ENCODE results near the gene IGSF6.
"Not testable (repeated sequence)": the region's sequence is repeated elsewhere in the genome, so short reads cannot be mapped to it uniquely, and the experiment has no call there.

Gene IGSF6

DNA sequence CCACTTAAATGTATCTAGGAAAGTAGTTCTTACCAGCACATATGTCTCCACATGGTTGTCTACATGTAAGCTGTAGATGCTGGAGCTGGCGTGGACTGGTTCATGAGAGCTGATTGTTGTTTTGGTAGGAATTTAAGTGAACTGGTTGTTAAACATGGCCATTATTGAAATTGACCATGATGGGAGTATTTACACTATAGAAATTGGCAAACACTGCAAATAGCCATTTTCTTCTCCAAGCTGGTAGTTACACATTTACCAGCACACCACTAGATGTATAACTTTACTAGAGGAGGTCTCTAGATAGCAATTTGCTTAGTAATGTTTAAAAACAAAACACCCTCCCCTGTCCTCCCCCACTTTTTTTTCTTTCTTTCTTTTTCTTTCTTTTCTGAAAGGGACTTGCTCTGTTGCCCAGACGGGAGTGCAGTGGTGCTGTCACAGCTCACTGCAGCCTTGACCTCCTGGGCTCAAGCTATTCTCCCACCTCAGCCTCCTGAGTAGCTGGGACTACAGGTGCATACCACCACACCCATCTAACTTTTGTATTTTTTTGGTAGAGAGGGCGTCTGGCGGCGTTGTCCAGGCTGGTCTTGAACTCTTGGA lies 24.2 kb downstream of the IGSF6 start:
- no peak for DNase-seq

DNA sequence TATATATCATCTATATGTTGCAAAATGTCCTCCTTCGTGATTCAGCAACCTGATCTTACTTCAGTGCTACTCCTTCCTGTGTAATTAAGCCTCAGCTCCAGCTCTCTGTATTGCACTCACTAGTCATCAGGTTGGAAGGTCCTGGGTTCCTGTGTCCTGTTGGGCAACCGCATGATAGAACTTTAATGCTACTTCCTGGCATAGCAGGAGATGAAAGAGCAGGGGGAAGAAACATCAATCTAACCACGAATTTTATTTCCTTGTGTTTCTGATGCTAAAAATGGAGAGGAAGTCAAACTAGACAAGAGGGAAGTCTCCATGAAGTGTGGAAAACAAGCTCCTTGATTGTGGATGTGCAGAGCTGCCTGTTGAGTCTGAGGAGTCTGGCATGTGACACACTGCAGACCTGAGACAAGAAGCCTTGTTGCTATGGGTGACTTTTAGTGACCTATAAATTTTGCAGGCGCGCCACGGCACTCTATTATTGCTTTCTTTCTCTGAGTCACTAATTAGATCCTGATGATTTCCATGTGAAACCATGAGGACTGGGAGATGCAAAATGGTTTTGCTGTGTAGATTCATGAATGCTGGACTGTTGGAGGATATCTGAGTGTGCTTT lies 25.6 kb downstream of the IGSF6 start:
- peak; percentile 57 for DNase-seq

DNA sequence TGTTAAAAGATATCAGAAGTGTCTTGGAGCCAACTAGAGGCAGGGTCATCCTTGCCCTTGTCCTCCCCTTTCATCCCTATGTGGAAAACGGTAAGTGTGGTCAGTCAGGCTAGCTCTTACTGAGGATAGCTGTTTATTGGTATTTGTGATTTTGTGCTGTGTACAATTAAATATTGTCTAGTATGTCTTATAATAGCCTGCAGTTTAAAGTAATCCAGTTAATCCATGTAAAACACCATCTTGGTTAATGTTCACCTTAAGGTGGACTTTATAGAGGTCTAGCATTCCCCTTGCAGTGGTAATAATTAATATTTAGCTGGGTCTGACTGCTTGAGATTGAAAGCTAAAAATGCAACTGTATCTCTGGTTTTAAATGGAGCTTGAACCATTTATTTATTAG lies 27.4 kb downstream of the IGSF6 start:
- DNase-seq = no peak

DNA sequence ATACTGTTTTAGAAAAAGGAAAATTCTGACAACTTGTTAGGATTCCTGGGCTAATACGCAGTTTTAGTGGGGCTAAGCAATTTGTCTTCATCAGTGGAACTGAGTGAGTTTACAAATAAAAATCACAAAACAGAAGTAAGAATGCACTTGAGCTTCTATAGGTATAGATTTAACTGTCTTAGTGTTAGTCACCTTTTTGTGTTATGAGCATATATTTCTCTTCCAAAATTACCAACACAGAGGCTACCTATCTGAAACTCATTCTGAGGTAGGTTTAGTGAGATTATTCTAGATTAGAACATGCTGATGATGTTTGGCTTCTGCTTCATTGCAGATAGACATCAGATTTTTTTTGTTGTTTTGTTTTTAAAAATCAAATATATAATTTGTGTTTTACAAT lies 29.9 kb downstream of the IGSF6 start:
- no peak for DNase-seq

DNA sequence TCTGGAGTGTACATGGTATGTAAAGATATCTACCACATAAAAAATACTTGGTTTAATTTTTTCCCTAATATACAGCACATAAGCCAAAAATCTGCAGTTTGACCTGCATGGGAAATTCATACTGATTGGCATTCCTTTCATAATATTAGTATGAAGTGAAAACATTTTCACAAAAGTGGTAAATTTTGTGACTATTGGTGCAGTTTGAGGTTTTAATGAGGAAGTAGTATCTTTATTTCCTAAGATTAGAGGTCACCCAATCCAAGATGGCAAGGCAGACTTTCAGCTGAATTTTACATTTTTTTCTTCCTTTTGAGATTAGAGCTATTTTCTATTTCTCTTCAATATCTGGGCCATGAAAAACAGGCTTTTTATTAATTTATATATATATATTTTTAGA lies 31.8 kb downstream of the IGSF6 start:
- DNase-seq = no peak

DNA sequence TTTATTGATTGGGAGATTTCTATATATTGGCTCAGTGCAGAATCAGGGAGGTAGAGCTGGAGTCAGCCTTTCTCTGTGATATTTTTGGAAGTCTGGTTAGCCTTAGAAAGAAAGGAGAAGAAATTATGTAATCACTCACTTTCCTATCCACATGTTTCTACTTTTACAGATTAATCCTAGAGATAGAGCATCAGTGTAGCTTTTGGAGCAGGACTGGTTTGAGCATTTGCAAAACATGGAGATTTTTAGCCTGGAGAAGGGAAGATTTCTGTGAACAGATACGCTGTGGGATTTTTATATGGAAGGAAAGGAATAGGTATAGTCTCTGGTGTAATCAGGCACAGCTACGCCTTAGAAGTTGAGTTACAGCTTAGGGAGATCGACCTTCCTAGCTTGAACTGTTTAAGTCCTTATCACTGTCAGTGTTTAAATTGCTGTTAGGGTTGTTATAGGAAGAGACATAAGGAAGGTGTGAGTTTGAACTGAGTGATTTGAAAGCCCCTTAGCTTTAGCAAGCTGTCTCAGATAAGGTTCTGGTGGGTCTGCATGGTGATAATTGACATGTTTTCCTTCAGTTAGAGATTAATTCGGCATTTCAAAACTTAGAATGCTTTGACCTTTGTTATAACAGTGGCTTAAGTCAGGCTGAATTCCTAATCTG lies 32.5 kb downstream of the IGSF6 start:
- no peak for DNase-seq

DNA sequence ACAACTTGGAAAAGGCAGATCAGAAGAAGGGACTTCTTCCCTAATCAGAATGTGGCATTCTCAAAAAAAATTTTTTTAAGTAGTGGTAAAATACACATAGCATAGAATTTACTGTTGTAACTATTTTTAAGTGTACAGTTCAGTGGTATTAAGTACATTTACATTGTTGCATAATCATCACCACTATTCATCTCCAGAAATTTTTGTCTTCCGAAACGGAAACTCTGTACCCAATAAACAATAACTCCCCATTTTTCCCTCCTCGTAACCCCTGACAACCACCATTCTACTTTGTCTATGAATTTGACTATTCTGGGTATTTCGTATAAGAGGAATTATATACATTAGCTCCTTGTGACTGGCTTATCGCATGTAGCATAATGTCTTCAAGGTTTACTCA lies 34.1 kb downstream of the IGSF6 start:
- no peak for DNase-seq

DNA sequence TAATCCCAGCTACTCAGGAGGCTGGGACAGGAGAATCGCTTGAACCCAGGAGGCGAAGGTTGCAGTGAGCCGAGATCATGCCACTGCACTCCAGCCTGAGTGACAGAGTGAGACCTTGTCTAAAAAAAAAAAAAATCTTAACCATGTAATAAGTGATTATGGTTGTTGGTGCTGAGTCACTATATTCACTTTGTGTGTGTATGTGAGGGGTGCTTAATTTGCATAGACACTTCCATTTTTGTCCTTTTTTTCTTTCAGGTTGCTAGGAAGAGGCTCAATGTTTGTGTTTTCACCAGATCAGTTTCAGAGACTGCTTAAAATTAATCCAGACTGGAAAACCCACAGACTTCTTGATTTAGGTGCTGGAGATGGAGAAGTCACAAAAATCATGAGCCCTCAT lies 34.8 kb downstream of the IGSF6 start:
- peak; percentile 44 for DNase-seq

DNA sequence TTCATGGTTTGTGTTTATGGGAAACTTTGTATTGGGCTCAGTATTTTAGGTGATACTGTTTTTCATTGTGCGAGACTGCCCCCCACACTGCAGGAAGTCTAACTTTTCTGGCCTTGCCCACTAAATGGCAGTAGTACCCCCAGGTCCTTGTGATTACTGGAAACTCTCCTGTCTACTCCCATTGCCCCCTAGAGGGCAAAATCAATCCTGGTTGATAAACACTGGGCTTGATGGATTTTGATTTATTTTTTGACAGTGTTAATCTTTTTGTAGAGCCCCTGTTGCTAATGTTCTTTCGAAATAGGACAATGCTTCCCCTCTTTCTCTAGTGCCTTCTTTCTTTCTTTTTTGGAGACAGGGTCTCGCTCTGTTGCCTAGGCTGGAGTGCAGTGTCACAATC lies 37.5 kb downstream of the IGSF6 start:
- peak; percentile 35 for DNase-seq

DNA sequence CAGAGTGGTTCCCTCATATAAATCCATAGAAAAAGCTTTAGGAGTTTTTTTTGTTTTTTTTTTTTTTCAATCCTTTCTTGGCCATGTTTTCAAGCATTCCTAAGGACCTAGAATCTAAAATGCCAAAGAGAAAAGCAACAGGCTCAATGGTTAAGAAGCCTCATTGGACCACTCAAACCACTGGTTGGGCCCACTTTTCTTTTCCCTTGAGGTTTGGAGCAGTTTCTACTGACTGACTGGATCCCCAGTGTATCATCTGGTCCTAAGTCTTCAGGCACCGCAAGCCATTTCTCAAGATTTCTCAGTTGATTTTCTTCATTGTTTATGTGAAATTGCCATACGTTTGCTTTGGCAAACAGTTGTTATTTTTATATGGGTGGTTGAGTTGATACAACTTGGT lies 38.6 kb downstream of the IGSF6 start:
- DNase-seq = no peak

DNA sequence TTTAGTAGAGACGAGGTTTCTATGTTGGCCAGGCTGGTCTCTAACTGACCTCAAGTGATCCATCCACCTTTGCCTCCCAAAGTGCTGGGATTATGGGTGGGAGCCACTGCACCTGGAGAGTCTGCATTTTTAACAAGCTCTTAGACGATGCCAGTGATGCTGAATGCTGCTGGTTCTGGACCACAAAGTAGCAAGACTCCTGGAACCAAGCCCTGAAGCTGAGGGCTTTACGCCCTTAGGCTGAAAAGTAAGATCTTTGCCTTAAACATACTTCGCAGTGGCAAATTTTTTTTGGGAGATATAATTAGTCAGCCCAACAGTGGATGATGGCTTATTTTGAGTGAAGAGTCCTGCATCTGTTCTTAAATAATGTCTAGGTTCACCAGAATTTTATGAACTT lies 39.0 kb downstream of the IGSF6 start:
- DNase-seq = no peak

DNA sequence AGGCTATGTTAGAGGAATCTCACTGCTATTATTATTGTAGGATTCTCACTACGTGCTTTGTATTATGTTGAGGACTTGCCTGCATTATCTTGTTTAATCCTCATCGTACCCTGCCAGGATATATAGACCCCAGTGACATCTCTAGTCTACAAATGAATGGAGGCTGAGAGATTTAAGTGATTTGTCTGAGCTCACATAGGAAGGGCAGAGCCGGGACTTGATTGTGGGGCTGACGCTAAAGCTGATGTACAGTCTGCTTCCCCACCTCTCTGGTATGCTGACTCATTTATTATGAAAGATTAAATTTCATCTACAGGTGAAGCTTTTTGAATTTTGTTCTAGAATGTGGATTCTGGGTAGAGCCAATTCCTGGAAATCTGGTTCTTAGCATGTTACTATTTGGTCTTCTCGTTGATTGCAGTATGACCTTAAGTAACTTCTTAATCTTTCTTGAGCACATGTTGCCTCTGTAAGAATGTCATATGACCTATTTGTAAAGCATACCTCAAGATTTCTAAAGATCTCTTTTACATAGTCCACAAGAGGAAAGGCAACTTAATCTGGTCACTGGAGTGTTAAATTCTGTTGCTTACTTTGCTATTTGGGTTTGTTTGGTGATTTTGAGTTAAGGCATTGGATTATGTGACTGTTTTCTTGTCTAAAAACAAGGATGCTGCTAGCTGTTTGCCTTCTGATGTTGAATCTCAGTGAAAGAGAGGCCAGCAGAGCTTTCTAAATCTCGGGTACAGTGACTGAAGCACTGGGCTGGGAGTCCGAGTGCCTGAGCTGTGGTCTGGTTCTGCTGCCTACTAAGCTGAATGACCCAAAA lies 40.6 kb downstream of the IGSF6 start:
- peak; percentile 94 for DNase-seq

DNA sequence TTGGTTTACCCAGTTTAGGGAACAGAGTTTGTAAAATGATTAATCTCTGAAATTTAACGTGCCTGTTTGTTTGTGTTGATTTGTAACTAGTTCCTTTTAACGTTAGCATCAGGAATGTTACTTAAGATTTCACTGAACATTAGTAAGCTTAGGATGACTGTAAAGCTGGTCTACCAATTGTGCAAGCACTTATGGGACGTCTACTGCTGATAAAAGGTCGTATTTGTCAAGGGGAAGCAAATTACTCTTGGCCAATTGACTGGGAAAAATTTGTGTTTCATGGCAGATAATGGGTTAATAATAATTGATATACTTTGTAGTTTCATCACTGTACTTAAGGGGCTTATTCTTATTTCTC lies 41.2 kb downstream of the IGSF6 start:
- peak; percentile 45 for DNase-seq

DNA sequence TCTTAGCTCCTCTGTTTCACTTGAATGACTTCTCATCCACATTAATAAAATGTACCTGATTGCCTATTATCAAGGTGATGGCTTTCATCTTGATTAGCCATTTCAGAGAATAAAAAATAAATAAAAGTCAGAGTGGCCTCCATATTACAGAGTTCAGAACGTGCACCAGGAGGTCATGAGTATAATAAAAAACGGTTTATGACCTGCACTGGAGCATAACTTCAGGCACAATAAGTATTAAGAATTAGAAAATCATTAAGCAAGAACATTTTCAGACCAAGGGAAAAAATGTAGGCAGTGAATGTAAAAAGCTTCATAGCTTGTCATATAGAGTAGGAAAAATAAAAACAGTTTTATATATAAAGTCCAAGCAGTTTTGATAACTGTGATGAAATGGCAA lies 41.6 kb downstream of the IGSF6 start:
- DNase-seq = no peak

DNA sequence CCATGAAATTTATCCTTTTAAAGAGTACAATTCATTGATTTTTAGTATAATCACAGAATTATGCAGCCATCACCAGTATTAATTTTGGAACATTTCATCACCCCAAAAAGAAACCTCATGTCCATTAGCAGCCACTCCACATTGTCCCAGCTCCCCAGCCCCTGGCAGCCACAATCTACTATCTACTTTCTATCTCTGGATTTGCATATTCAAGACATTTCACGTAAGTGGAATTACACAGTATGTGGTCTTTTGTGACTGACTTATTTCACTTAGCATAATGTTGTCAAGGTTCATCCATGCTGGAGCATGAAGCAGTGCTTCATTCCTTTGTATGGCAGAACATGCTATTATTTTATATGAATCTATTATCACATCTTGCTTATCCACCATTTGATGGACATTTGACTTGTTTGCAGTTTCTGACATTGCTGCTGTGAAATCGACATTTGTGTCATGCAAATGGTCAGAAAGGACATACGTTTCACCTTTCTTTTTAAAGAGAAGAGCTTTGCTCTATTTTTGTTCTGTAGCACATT lies 42.3 kb downstream of the IGSF6 start:
- DNase-seq = no peak

DNA sequence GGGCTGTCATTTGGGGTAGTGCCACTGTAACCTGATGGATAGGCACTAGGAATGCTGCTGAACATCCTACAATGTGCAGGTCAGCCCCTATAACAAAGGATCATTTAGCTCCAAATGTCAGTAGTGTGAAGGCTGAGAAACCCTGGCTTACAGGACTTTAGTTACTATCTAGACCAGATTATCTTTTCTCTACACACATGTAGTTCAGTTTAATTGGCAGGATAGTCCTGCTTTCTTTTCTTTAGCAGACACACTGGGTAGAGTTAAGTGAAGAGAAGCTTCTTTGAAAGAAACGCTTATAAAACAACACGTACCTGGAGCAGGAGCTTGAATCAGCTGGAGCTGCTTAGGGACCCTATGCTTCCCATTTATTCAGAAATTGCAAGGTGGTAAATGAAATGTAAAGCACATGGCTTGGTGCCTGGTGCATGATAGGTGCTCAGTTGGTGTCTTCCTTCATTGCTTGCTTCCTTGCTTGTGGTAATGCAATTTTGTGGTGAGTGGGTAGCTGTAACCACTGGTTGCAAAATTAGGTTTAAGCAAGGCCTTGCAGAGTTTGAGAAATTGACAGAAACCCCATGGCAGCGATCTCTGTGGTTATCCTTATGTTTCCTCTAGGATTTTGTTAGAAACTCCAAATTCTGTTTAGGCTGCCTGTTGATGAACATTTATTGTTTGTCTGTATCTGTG lies 43.6 kb downstream of the IGSF6 start:
- peak; percentile 76 for DNase-seq

DNA sequence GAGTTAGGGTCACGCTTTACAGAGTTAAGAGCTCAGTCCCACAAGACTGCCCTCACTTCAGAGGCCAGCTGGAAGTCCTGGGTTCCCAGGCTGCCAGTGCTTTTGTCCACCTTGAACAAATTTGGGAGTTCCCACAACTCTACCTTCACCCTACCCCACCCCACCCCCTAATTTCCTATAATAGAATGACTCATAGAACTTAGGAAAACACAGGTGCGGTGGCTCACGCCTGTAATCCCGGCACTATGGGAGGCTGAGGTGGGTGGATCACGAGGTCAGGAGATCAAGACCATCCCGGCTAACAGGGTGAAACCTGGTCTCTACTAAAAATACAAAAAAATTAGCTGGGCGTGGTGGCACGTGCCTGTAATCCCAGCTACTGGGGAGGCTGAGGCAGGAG lies 46.6 kb downstream of the IGSF6 start:
- DNase-seq = not testable (repeated sequence)

DNA sequence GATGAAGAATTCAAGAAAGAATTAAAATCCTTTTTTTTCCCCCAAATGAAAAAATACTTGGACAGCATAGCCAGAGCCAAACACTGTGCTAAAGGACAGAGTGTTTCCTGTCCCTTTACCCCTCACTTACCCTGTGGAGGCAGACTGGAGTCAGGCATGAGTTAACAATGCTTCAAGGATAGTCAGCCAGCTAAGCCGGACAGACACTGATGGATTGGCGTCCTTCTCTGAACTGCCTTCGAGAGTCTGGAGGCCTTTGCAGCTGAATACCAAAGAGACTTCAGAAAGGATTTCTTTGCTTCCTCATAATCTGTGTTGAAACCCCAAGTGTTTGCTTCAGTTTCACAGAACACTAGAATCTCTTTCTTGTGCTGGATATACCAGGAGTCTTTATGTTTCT lies 48.5 kb downstream of the IGSF6 start:
- DNase-seq = peak; percentile 33

DNA sequence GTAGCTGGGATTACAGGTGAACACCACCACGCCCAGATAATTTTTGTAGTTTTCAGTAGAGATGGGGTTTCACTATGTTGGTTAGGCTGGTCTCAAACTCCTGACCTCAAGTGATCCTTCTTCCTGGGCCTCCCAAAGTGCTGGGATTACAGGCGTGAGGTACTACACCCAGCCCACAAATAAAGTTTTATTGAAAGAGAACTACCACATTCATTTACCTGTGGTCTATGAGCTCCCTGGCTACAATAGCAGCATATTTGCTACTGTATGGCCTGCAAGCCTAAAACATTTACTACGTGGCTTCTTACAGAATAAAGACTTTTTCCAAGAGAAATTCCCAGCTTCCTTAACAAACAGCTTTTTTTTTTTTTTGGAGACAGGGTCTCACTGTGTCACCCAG lies 49.6 kb downstream of the IGSF6 start:
- no peak for DNase-seq

DNA sequence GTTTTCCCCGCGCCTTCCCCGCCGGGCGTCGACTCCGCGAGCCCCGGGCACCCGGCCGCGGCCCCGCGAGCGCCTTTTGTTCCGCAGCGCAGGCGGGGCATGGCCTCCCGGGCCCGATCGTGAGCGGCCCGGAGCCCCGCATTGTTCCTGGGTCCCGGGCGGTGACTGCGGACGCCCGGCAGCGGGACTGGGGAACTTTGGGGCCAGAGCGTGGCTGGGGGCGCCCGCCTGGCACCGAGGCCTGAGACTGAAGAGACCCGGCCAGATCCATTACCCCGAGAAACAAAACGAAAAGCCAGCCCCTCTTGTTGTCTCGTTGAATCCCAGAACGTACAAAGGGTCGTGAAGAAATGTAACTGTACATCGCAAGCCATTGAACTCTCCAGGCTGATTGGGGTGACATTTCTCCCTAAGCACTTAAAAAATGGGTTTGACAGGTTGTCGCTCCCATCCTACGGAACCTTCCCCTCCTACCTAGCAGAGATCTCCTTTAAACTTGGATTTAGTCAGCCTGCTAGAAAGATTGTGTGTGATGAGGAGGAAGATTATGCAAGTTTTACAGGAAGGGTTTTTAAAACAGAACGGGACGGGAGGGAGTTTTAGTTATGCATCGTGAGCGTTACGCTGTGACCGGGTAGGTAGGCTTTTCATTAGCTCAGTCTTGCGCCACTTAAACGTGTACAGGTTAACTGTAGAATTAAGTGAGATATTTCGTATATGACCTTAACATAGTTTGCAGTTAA lies 52.2 kb downstream of the IGSF6 start:
- DNase-seq = peak; percentile 75

DNA sequence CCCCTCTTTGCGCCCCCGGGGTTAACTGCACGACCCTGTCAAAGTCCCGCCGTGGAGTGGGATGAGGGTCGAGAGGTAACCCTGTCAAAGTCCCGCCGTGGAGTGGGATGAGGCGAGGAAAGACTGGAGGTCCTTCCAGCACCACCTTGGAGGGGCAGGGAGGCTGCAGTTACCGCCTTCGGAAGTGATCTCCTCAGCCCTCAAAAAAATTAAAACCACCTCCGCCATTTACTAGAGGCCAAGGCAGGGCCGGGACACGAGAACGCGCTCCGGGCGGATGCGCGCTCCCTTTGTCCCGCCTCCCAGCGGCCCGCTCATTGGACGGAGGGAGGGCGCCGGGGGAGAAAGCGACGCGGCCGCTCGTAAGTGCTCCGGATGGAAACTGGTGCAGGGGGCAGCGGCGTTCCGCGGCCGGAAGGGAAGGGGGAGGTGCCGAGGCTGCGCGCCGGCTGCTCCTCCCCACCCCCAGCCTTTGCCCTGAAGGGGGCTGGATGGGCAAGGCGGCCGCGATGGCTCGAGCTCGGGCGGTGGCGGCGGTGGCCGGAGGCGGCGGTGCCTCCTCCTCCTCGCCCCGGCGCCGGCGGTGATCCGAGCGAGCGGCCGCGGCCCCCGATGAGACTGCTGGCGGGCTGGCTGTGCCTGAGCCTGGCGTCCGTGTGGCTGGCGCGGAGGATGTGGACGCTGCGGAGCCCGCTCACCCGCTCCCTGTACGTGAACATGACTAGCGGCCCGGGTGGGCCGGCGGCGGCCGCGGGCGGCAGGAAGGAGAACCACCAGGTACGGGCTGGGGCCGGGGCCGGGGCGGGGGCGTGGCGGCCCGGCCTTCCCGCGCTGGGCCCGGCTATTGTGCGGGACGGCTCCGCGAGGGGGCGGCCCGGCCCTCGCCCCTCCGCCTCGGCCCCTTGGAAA lies 53.0 kb downstream of the IGSF6 start, which contains the start of gene METTL9:
Gene METTL9 (plus strand): TSS at position 456 of the 909 bp plus-strand sequence. CDS start 157 bp downstream, at position 613.
- DNase-seq = peak; percentile 97
